ENCODE results near the gene AQP10.

GRCh38 chr1:154301582-154301981 is 19.3 kb upstream of the AQP10 start:
- TF ChIP-seq CTCF (IDR thresholded peaks at IDR 0.05; ENCODE audit: low read depth, low read length, poor library complexity, severe bottlenecking) (no peak), EZH2phosphoT487 (IDR thresholded peaks at IDR 0.05; ENCODE audit: borderline replicate concordance, low read length) (no peak)

All from DOHH2 (cell line).